Pulmonary artery endothelial cell (primary cell): ENCODE measurements around the gene OR2K2. TPM values are rescaled to one million over a fixed set of nuclear protein-coding genes. Genes with fewer than 3 reads are reported as not detected.
"Not testable (repeated sequence)": the region's sequence is repeated elsewhere in the genome, so short reads cannot be mapped to it uniquely, and the experiment has no call there.

Source experiments
- DNase-seq: peaks from one replicate; pipeline ENCODE4 v3.0.0-alpha.2; 2011; ENCODE audit warnings: low read depth, low spot score
- total RNA-seq: library from RNA; depleted of rRNA; stranded (reverse); fragments of >200 nt; gene quantifications from 2 replicates; pipeline ENCODE4 v1.2.3, GENCODE V29; 2014

OR2K2 gene
- total RNA-seq, 1 donor from 2014 or later, result not detected

- DNase-seq, result no peak
Observed at GRCh38 chr9:111298111-111298510, 31.9 kb downstream of the OR2K2 start.

DNA sequence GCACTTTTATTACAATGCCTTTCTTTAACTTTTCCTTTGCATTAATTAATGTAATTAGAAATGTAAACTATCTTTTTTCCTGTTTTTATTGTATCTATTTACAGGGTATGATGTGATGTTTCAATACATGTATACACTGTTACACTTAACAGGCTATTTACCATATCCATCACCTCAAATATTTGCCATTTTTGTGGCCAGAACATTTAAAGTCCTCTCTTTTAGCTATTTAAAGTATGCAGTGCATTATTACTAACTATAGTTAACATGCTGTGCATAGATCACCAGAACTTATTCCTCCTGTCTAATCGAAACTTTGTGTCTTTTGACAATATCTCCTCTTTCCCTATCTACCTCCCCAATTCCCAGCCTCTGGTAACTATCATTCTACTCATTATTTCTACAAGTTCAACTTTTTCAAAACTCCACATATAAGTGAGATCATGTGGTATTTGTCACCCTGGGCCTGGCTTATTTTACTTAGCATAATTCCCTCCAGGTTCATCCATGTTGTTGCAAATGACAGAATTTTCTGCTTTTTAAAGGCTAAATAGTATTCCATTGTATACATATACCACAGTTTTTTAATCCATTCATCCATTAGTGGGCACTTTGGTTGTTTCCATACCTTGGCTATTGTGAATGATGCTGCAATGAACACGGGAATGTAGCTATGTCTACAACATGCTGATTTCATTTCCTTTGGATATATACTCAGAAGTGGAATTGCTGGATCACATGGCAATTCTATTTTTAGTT lies 32.8 kb downstream of the OR2K2 start:
- DNase-seq, result no peak

GRCh38 chr9:111294691-111295451 lies 35.2 kb downstream of the OR2K2 start:
- no peak for DNase-seq

GRCh38 chr9:111287127-111287526 lies 42.9 kb downstream of the OR2K2 start:
- DNase-seq, result no peak

GRCh38 chr9:111284703-111285102 lies 45.3 kb downstream of the OR2K2 start:
- no peak for DNase-seq

DNA sequence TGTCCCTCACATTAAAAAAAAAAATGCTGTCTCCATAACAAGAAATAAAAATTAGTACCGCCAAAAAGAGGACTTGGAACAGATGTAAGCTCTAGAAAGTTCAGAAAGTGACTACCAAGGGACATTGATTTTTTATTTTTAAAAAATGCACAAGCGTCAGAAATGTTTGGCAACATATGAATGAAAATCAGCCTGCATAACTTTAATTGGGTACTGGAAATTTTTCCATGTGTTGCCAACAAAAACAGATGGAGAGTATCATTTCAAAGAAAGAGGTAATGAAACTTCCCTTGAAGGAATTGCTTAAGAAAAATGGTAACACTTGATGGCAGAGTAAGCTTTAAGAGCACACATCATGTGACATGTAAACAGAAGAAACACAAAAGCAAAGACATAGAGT lies 47.2 kb downstream of the OR2K2 start:
- DNase-seq, result no peak

DNA sequence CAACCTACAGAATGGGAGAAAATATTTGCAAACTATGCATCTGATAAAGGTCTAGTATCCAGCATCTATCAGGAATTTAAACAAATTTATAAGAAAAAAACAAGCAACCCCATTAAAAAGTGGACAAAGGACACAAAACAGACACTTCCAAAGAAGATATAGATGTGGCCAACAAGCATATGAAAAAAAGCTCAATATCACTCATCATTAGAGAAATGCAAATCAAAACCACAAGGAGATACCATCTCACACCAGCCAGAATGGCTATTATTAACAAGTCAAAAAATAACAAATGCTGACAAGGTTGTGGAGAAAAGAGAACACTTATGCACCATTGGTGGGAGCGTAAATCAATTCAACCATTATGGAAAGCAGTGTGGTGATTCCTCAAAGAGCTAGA lies 49.2 kb downstream of the OR2K2 start:
- DNase-seq, result not testable (repeated sequence)

Other genes with a start within 250 kb of the OR2K2 start
- gene ECPAS, start 154.2 kb upstream of the OR2K2 start, total RNA-seq, result 102 and 131 TPM in 2 replicates
- gene ZNF483, start 195.0 kb upstream of the OR2K2 start, total RNA-seq, result 1.4 and 1.9 TPM in 2 replicates